Caco-2 (cell line): Measurements from ENCODE around the gene NAALADL2. TPM values are rescaled to one million over a fixed set of nuclear protein-coding genes. Genes with fewer than 3 reads are reported as not detected.

Source experiments
- BruUV-seq: library from RNA; stranded (reverse); fragments of 400-500 nt; replicated peaks from 2 replicates; lab custom pipeline; 2021; lab: Mats Ljungman, UMichigan
- CTCF ChIA-PET: fragments of 300-600 bp; sonication (Branson Sonifier 250); formaldehyde crosslinking; loops from one replicate; lab custom pipeline; 2022; ENCODE audit warnings: antibody characterized with exemption; lab: Charles Lee
- POLR2A ChIA-PET: fragments of 300-600 bp; sonication (Branson Sonifier 250); formaldehyde crosslinking; loops from one replicate; lab custom pipeline; 2022; ENCODE audit warnings: antibody characterized with exemption; lab: Charles Lee
- DNase-seq, 2 experiments: peaks; one replicate each; pipeline versions ENCODE4 v3.0.0 to v3.0.0-alpha.2; 2020 to 2022
- H3K27me3 ChIP-seq: replicated peaks from 2 replicates; pipeline ENCODE4 v1.6.0; 2011; ENCODE audit warnings: low read length; ENCODE audit not compliant: control insufficient read depth, insufficient read depth
- H3K36me3 ChIP-seq: 2 replicates; pipeline ENCODE4 v1.5.1; 2011; ENCODE audit warnings: low read length; ENCODE audit not compliant: control insufficient read depth, insufficient read depth
- H3K4me1 ChIP-seq: fragments of 250-450 bp; sonication (Bioruptor Pico); 2 replicates; pipeline ENCODE4 v1.5.1; 2020; ENCODE audit warnings: mild to moderate bottlenecking
- H3K4me3 ChIP-seq: 2 replicates; pipeline ENCODE4 v1.5.1; 2011; ENCODE audit warnings: low read depth, mild to moderate bottlenecking, control low read depth, low read length
- H3K9me3 ChIP-seq: fragments of 250-450 bp; sonication (Bioruptor Pico); 2 replicates; pipeline ENCODE4 v1.5.1; 2020; ENCODE audit warnings: mild to moderate bottlenecking, moderate library complexity
- H3K27ac Mint-ChIP-seq: one replicate; pipeline ENCODE4 v1.8.0; 2022; ENCODE audit warnings: mixed read lengths; ENCODE audit not compliant: unreplicated experiment
- H3K27me3 Mint-ChIP-seq: one replicate; pipeline ENCODE4 v1.8.0; 2022; ENCODE audit warnings: mixed read lengths; ENCODE audit not compliant: insufficient read depth, unreplicated experiment
- H3K36me3 Mint-ChIP-seq: one replicate; pipeline ENCODE4 v1.8.0; 2022; ENCODE audit warnings: mild to moderate bottlenecking, mixed read lengths; ENCODE audit not compliant: insufficient read depth, unreplicated experiment
- H3K4me1 Mint-ChIP-seq: one replicate; pipeline ENCODE4 v1.8.0; 2022; ENCODE audit warnings: low read depth, mixed read lengths; ENCODE audit not compliant: unreplicated experiment
- H3K4me3 Mint-ChIP-seq: one replicate; pipeline ENCODE4 v1.8.0; 2022; ENCODE audit warnings: mild to moderate bottlenecking, moderate library complexity, mixed read lengths; ENCODE audit not compliant: unreplicated experiment
- H3K9me3 Mint-ChIP-seq: one replicate; pipeline ENCODE4 v1.8.0; 2022; ENCODE audit warnings: mixed read lengths; ENCODE audit not compliant: unreplicated experiment
- CTCF ChIP-seq, 2 experiments: fragments of 200-600 bp in 1 of 2; IDR thresholded peaks; 1 replicate in 1 of 2; 2 replicates in 1 of 2; pipeline versions ENCODE4 v1.5.1 to v1.8.0; 2011 to 2022; ENCODE audit warnings: antibody characterized with exemption in 1 of 2, control low read depth in 1 of 2, inconsistent platforms in 1 of 2, low read depth in 1 of 2, low read length in 1 of 2, mild to moderate bottlenecking in 1 of 2, moderate library complexity in 1 of 2; ENCODE audit not compliant: insufficient read depth in 1 of 2, severe bottlenecking in 1 of 2, unreplicated experiment in 1 of 2
- intact Hi-C: fragments of 100-400 bp; cut with micrococcal nuclease; formaldehyde crosslinking; loops from one replicate; pipeline ENCODE4 v1.10.0; 2022; ENCODE audit not compliant: unreplicated experiment
- total RNA-seq: library from RNA; stranded (reverse); gene quantifications from 2 replicates; pipeline ENCODE4 v1.2.3, GENCODE V29; 2022

The NAALADL2 gene
- total RNA-seq, 1 experiment from 2014 or later: 4.4 TPM

GRCh38 chr3:175215833-175216232 is 356.7 kb downstream of the NAALADL2 start:
- no peak overlapping the region for H3K27ac Mint-ChIP-seq
- no peaks in the 10 kb centered on the region for H3K9me3 Mint-ChIP-seq
- Histone ChIP-seq H3K4me3 (no peak overlapping the region), H3K4me1 (no peaks in the 10 kb centered on the region), H3K36me3 (no peaks in the 10 kb centered on the region), H3K9me3 (no peaks in the 10 kb centered on the region), H3K27me3 (no peaks in the 10 kb centered on the region)
- TF ChIP-seq CTCF (IDR thresholded peaks at IDR 0.05; ENCODE audit: insufficient read depth in 1 of 2, low read depth in 1 of 2, low read length in 1 of 2, severe bottlenecking in 1 of 2, unreplicated experiment in 1 of 2): no peak
- no peak for DNase-seq
- no peaks in the 10 kb centered on the region for H3K36me3 Mint-ChIP-seq
- ChIA-PET POLR2A (no interaction called here), CTCF (no interaction called here)
- intact Hi-C loops: no loop called here
- no TSS peak for BruUV-seq
- no peaks in the 10 kb centered on the region for H3K27me3 Mint-ChIP-seq
- no peak overlapping the region for H3K4me3 Mint-ChIP-seq
- no peaks in the 10 kb centered on the region for H3K4me1 Mint-ChIP-seq

- no peak for TF ChIP-seq CTCF (IDR thresholded peaks at IDR 0.05; ENCODE audit: insufficient read depth in 1 of 2, low read depth in 1 of 2, low read length in 1 of 2, severe bottlenecking in 1 of 2, unreplicated experiment in 1 of 2)
- ChIA-PET CTCF (no interaction called here), POLR2A (no interaction called here)
- H3K27me3 ChIP-seq: no peaks in the 10 kb centered on the region
- Mint-ChIP-seq H3K27ac (no peak overlapping the region), H3K9me3 (no peaks in the 10 kb centered on the region), H3K4me1 (no peaks in the 10 kb centered on the region), H3K36me3 (no peaks in the 10 kb centered on the region), H3K4me3 (no peak overlapping the region), H3K27me3 (no peaks in the 10 kb centered on the region)
- H3K4me1 ChIP-seq: no peaks in the 10 kb centered on the region
- intact Hi-C loops: no loop called here
- no TSS peak for BruUV-seq
- H3K4me3 ChIP-seq: no peak overlapping the region
- H3K9me3 ChIP-seq: no peaks in the 10 kb centered on the region
- DNase-seq: no peak
- no peaks in the 10 kb centered on the region for H3K36me3 ChIP-seq
Measured at GRCh38 chr3:175222356-175222755, 363.2 kb downstream of the NAALADL2 start.

GRCh38 chr3:175224051-175224450 is 364.9 kb downstream of the NAALADL2 start:
- Histone ChIP-seq H3K4me1 (no peaks in the 10 kb centered on the region), H3K27me3 (no peaks in the 10 kb centered on the region), H3K36me3 (no peaks in the 10 kb centered on the region), H3K9me3 (no peaks in the 10 kb centered on the region), H3K4me3 (no peak overlapping the region)
- no peaks in the 10 kb centered on the region for H3K4me1 Mint-ChIP-seq
- no peaks in the 10 kb centered on the region for H3K36me3 Mint-ChIP-seq
- H3K9me3 Mint-ChIP-seq: no peaks in the 10 kb centered on the region
- intact Hi-C loops: no loop called here
- TF ChIP-seq CTCF (IDR thresholded peaks at IDR 0.05; ENCODE audit: insufficient read depth in 1 of 2, low read depth in 1 of 2, low read length in 1 of 2, severe bottlenecking in 1 of 2, unreplicated experiment in 1 of 2): no peak
- no peak overlapping the region for H3K27ac Mint-ChIP-seq
- H3K27me3 Mint-ChIP-seq: no peaks in the 10 kb centered on the region
- H3K4me3 Mint-ChIP-seq: no peak overlapping the region
- no peak for DNase-seq
- BruUV-seq: no TSS peak
- ChIA-PET POLR2A (no interaction called here), CTCF (no interaction called here)
